Neural cell (in vitro differentiated cells): Measurements from ENCODE around the gene CLCA4. TPM values are rescaled to one million over a fixed set of nuclear protein-coding genes. Genes with fewer than 3 reads are reported as not detected.

ENCODE experiments used
- H2AFZ ChIP-seq: fragments of 200-600, 300-800 bp; sonication (generic), shearing (Covaris generic); 2 replicates; pipeline ENCODE4 v1.6.0; 2014; ENCODE audit warnings: low read depth, mild to moderate bottlenecking, antibody characterized with exemption, low read length, moderate library complexity
- H3F3A ChIP-seq: fragments of 200-600 bp; shearing (Covaris generic); 2 replicates; pipeline ENCODE4 v1.6.1; 2016; ENCODE audit warnings: mild to moderate bottlenecking, moderate library complexity, mixed read lengths, antibody characterized with exemption, low read length; ENCODE audit not compliant: insufficient read depth, poor library complexity, severe bottlenecking
- H3K27ac ChIP-seq: fragments of 200-600, 300-800 bp; sonication (generic), shearing (Covaris generic); 2 replicates; pipeline ENCODE4 v1.5.1; 2014; ENCODE audit warnings: mild to moderate bottlenecking, low read length, moderate library complexity
- H3K27me3 ChIP-seq: fragments of 300-800, 200-600 bp; sonication (generic), shearing (Covaris generic); 2 replicates; pipeline ENCODE4 v1.6.0; 2014; ENCODE audit warnings: mild to moderate bottlenecking, low read depth, low read length, moderate library complexity; ENCODE audit not compliant: insufficient read depth
- H3K36me3 ChIP-seq: fragments of 300-800, 200-600 bp; sonication (generic), shearing (Covaris generic); 2 replicates; pipeline ENCODE4 v1.5.1; 2014; ENCODE audit warnings: mild to moderate bottlenecking, antibody characterized with exemption, low read length, moderate library complexity; ENCODE audit not compliant: insufficient read depth
- H3K4me2 ChIP-seq: fragments of 300-800, 200-600 bp; sonication (generic), shearing (Covaris generic); 2 replicates; pipeline ENCODE4 v1.6.0; 2014; ENCODE audit warnings: mild to moderate bottlenecking, low read length
- H3K4me3 ChIP-seq: fragments of 300-800, 200-600 bp; sonication (generic), shearing (Covaris generic); 2 replicates; pipeline ENCODE4 v1.5.1; 2014; ENCODE audit warnings: mild to moderate bottlenecking, low read length, moderate library complexity
- H3K79me2 ChIP-seq: fragments of 200-600 bp; shearing (Covaris generic); replicated peaks from 2 replicates; pipeline ENCODE4 v1.6.0; 2014; ENCODE audit warnings: mild to moderate bottlenecking, low read length, moderate library complexity; ENCODE audit not compliant: insufficient read depth
- H3K9ac ChIP-seq: fragments of 300-800, 200-600 bp; sonication (generic), shearing (Covaris generic); 2 replicates; pipeline ENCODE4 v1.6.1; 2016; ENCODE audit warnings: mild to moderate bottlenecking, low read length, mixed read lengths
- H3K9me2 ChIP-seq: fragments of 200-600 bp; shearing (Covaris generic); 2 replicates; pipeline ENCODE4 v1.6.1; 2016; ENCODE audit warnings: mild to moderate bottlenecking, low read length, mixed read lengths; ENCODE audit not compliant: insufficient read depth
- H3K9me3 ChIP-seq: fragments of 200-600, 300-800 bp; sonication (generic), shearing (Covaris generic); 2 replicates; pipeline ENCODE4 v1.6.1; 2016; ENCODE audit warnings: mild to moderate bottlenecking, mixed run types, low read length, moderate library complexity, mixed read lengths
- H4K20me1 ChIP-seq: fragments of 200-600 bp; shearing (Covaris generic); 2 replicates; pipeline ENCODE4 v1.6.1; 2016; ENCODE audit warnings: mild to moderate bottlenecking, mixed run types; ENCODE audit not compliant: insufficient read depth
- EP300 ChIP-seq: fragments of 450-650 bp; conservative IDR thresholded peaks from 2 replicates; pipeline ENCODE4 v1.6.1; 2014; ENCODE audit warnings: antibody characterized with exemption, mild to moderate bottlenecking, moderate library complexity; ENCODE audit not compliant: poor library complexity, severe bottlenecking
- EZH2 ChIP-seq: fragments of 200-600, 300-800 bp; shearing (Covaris generic), sonication (generic); IDR thresholded peaks from 2 replicates; pipeline ENCODE4 v1.6.1; 2014; ENCODE audit warnings: antibody characterized with exemption, low read length, borderline replicate concordance, mild to moderate bottlenecking; ENCODE audit not compliant: insufficient read depth, poor library complexity, severe bottlenecking
- MXI1 ChIP-seq: fragments of 450-650 bp; conservative IDR thresholded peaks from 2 replicates; pipeline ENCODE4 v1.6.1; 2014; ENCODE audit warnings: antibody characterized with exemption, mild to moderate bottlenecking; ENCODE audit not compliant: poor library complexity, severe bottlenecking
- POLR2AphosphoS5 ChIP-seq: IDR thresholded peaks from 2 replicates; pipeline ENCODE4 v1.6.1; 2012
- RAD21 ChIP-seq: fragments of 450-650 bp; conservative IDR thresholded peaks from 2 replicates; pipeline ENCODE4 v1.6.1; 2014; ENCODE audit warnings: antibody characterized with exemption, mild to moderate bottlenecking, moderate library complexity
- SMC3 ChIP-seq: fragments of 450-650 bp; conservative IDR thresholded peaks from 2 replicates; pipeline ENCODE4 v1.6.1; 2014; ENCODE audit warnings: antibody characterized with exemption, mild to moderate bottlenecking, moderate library complexity; ENCODE audit not compliant: poor library complexity
- TAF1 ChIP-seq: IDR thresholded peaks from 2 replicates; pipeline ENCODE4 v1.6.1; 2012; ENCODE audit warnings: low read depth
- polyA plus RNA-seq: library from polyadenylated mRNA; depleted of rRNA; stranded (reverse); fragments of >200 nt; gene quantifications from 2 replicates; pipeline ENCODE4 v1.2.3, GENCODE V29; 2014
- TF ChIP-seq, protein P1 (sequence below): fragments of 450-650 bp; IDR thresholded peaks from 2 replicates; pipeline ENCODE4 v1.5.1; 2014; ENCODE audit warnings: antibody characterized with exemption, mild to moderate bottlenecking, moderate library complexity; ENCODE audit not compliant: poor library complexity, severe bottlenecking
- TF ChIP-seq, protein P2 (sequence below): IDR thresholded peaks from 2 replicates; pipeline ENCODE4 v1.6.1; 2012; ENCODE audit warnings: borderline replicate concordance

Gene CLCA4
- polyA plus RNA-seq, 1 donor from 2014 or later = not detected

GRCh38 chr1:86537928-86538695, 8.8 kb upstream of the CLCA4 start:
- Histone ChIP-seq H3F3A (no peaks in the 10 kb centered on the region), H3K4me2 (no peak overlapping the region), H3K79me2 (no peaks in the 10 kb centered on the region), H3K9ac (no peak overlapping the region), H3K9me3 (no peaks in the 10 kb centered on the region), H3K27me3 (no peaks in the 10 kb centered on the region), H4K20me1 (no peaks in the 10 kb centered on the region), H3K27ac (no peak overlapping the region), H3K4me3 (no peak overlapping the region), H3K36me3 (no peaks in the 10 kb centered on the region), H2AFZ (no peak overlapping the region), H3K9me2 (no peaks in the 10 kb centered on the region)
- TF ChIP-seq, protein P1, sequence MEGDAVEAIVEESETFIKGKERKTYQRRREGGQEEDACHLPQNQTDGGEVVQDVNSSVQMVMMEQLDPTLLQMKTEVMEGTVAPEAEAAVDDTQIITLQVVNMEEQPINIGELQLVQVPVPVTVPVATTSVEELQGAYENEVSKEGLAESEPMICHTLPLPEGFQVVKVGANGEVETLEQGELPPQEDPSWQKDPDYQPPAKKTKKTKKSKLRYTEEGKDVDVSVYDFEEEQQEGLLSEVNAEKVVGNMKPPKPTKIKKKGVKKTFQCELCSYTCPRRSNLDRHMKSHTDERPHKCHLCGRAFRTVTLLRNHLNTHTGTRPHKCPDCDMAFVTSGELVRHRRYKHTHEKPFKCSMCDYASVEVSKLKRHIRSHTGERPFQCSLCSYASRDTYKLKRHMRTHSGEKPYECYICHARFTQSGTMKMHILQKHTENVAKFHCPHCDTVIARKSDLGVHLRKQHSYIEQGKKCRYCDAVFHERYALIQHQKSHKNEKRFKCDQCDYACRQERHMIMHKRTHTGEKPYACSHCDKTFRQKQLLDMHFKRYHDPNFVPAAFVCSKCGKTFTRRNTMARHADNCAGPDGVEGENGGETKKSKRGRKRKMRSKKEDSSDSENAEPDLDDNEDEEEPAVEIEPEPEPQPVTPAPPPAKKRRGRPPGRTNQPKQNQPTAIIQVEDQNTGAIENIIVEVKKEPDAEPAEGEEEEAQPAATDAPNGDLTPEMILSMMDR = no peak
- TF ChIP-seq, protein P2, sequence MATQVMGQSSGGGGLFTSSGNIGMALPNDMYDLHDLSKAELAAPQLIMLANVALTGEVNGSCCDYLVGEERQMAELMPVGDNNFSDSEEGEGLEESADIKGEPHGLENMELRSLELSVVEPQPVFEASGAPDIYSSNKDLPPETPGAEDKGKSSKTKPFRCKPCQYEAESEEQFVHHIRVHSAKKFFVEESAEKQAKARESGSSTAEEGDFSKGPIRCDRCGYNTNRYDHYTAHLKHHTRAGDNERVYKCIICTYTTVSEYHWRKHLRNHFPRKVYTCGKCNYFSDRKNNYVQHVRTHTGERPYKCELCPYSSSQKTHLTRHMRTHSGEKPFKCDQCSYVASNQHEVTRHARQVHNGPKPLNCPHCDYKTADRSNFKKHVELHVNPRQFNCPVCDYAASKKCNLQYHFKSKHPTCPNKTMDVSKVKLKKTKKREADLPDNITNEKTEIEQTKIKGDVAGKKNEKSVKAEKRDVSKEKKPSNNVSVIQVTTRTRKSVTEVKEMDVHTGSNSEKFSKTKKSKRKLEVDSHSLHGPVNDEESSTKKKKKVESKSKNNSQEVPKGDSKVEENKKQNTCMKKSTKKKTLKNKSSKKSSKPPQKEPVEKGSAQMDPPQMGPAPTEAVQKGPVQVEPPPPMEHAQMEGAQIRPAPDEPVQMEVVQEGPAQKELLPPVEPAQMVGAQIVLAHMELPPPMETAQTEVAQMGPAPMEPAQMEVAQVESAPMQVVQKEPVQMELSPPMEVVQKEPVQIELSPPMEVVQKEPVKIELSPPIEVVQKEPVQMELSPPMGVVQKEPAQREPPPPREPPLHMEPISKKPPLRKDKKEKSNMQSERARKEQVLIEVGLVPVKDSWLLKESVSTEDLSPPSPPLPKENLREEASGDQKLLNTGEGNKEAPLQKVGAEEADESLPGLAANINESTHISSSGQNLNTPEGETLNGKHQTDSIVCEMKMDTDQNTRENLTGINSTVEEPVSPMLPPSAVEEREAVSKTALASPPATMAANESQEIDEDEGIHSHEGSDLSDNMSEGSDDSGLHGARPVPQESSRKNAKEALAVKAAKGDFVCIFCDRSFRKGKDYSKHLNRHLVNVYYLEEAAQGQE = no peak
- TF ChIP-seq TAF1 (no peak), POLR2AphosphoS5 (no peak), RAD21 (no peak), EZH2 (no peak), MXI1 (no peak), SMC3 (no peak), EP300 (no peak)

DNA sequence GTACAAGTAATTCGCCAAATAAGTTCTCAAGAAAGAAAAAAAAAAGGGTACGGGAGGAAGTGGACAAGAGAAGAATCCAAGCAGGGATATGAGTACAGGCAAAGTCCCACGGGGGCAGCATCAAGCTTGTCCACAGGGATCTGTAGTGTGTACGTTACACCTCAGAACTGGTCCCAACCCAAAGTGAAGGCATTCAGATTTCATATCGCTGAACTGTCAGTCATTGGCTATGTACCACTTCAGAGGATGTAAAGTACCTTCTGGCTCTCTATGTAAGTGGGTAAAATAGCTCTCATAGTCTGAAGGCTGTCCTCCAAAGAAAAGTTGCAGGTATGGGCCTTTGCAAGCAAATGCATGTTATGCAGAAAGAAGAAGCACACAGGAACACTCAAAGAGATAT, 8.1 kb upstream of the CLCA4 start:
- no peaks in the 10 kb centered on the region for H3K79me2 ChIP-seq
- no peaks in the 10 kb centered on the region for H3K9me2 ChIP-seq
- H3F3A ChIP-seq = no peaks in the 10 kb centered on the region
- no peaks in the 10 kb centered on the region for H4K20me1 ChIP-seq
- no peaks in the 10 kb centered on the region for H3K27me3 ChIP-seq
- no peak overlapping the region for H3K9ac ChIP-seq
- H3K36me3 ChIP-seq = no peaks in the 10 kb centered on the region
- H2AFZ ChIP-seq = no peak overlapping the region
- TF ChIP-seq EP300 = no peak
- TF ChIP-seq, protein P2 = no peak
- TF ChIP-seq MXI1 = no peak
- TF ChIP-seq SMC3 = no peak
- TF ChIP-seq EZH2 = no peak
- TF ChIP-seq, protein P1 = no peak
- TF ChIP-seq POLR2AphosphoS5 = no peak
- no peak for TF ChIP-seq TAF1
- TF ChIP-seq RAD21 = no peak
- H3K27ac ChIP-seq = no peak overlapping the region
- H3K4me3 ChIP-seq = no peak overlapping the region
- no peak overlapping the region for H3K4me2 ChIP-seq
- no peaks in the 10 kb centered on the region for H3K9me3 ChIP-seq
